ENCODE results near the gene LRRTM2.

The LRRTM2 gene

DNA sequence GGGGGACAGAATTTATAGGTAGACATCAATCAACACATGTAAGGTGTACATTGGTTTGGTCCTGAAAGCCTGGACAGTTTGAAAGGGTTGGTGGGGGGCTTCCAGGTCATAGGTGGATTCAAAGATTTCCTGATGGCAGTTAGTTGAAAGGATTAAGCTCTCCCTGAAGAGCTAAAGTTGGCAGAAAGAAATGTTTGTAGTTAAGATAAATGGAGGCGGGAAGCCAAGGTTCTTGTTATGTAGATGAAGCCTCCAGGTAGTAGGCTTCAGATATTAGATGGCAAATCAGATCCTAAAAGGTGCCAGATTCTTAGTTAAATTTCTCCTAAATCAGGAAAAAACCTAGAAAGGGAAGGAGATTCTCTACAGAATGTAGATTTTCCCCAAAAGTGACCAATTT, 9.0 kb upstream of the LRRTM2 start:
- no peak for DNase-seq (ENCODE audit: low read depth in 3 of 3)

DNA sequence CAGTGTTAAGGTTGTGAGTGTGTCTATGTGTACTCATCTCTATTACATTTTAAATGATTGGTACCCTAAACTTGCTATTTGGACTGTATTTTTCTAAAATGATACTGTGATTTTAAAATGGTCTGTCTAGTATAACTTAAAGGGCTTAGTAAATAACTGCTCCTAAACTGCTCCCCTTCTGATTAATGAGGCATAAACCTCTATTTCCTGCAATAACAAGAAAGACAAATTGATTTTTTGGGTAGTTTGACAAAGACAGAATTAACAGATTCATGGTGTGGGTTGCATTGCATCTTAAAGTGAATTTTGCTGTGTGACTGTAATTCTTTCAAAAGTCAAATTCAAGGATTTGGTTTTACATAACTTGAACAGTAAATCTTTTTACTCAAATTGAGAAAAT, 8.1 kb upstream of the LRRTM2 start:
- no peak for DNase-seq (ENCODE audit: low read depth in 3 of 3)

DNA sequence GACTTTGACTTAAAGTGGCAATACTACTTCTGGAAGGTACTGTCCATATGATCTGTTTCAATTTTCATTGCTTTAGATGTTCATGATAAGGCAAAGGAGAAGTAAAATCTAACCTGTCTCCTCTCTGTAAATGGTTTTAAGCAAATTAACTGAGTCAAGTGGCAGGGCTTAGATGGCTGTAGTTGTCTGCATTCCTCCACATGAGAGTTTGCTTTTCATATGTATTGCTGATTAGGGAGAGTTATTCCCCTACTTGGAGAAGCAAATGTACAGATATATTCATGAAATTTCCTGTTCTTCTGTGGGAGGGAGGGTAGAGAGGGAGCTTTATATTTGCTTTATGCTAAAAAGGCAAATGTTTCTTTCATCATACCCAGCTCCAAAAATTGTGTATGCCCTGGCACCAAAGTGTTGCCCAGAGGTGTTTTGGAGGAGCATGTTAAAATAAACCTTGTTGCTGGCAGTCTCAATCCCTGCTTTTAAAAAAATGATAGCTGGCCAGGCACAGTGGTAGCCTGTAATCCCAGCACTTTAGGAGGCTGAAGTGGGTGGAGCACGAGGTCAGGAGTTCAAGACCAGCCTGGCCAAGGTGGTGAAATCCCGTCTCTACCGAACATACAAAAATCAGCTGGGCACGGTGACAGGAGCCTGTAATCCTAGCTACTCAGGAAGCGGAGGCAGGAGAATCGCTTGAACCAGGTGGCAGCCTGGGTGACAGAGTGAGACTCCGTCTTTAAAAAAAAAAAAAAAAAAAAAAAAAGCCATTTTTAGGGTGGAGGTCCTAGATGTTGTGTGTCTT, 3.5 kb upstream of the LRRTM2 start:
- DNase-seq (ENCODE audit: low read depth in 3 of 3) = no peak

DNA sequence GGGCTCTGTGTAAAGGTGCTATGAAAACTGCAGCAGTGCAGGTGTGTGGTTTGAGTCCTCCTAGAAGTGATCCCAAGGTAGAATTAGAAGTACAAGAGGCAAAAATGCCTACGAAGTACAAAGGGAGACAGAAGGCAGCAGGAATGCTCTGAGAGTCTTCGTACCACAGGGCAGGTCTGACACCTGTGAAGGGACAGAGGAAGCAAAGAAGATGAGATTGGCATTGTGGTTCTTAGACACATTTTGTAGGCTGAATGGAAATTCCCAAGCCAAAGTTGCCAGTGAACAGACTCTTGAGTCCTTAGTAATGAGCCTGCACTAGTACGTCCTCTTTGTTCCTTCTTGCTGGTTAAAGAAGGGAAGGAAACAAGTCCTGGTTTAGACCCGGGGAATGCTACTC, 1.7 kb upstream of the LRRTM2 start:
- no peak for DNase-seq (ENCODE audit: low read depth in 3 of 3)

DNA sequence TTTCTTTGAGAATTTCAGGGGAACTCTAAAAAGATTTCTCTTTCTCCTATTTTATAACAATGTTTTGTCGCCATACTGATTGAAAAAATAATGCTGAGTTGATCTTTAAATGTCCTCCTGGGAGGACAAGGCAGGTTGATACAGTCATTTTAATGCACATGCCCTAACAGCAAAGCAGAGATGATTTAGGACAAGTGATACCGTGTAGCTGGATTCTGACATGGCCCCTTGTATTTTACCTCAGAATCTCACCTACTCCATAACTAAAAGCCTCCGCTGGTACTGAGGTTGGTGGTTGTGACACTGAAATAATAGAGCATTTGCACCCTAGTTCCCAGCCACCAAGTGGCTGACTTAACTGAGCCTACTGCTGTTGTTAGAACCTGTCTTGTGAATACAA, 811 bp upstream of the LRRTM2 start:
- DNase-seq (ENCODE audit: low read depth in 3 of 3) = no peak

DNA sequence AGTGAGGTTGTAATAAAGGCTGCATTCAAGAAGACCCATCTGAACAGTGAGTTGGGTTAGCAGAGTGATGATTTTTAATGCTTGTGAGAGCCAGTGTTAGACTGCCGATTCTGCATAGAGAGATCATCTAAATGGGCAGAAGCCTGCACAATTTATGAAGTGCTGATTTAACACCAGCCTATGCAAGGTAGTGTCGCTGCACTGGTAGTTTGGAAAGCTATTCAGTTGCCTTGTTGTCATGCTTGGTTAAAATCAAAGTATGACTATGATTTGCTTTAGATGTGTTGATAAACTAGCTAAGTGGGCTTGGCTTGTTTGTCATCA, 379 bp upstream of the LRRTM2 start:
- DNase-seq (ENCODE audit: low read depth in 3 of 3) = no peak

DNA sequence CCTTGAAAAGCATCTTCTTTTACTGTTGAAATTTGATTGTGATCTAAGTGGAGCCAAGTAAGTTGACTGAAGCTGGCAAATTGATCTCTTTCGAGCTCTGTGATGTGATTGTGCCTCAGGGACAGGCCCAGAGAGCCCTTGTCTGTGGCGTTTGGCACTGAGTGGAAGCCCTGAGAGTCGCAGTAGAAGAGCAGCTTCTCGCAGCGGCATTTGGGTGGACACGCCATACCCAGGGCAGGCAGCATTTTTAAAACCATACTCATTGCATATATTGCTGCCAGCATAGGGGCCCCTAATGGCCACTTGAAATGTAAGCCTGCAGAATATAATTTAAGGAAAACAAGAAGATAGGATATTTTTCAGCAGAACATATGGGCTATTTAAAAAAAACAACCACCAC, 894 bp downstream of the LRRTM2 start:
- no peak for DNase-seq (ENCODE audit: low read depth in 3 of 3)

DNA sequence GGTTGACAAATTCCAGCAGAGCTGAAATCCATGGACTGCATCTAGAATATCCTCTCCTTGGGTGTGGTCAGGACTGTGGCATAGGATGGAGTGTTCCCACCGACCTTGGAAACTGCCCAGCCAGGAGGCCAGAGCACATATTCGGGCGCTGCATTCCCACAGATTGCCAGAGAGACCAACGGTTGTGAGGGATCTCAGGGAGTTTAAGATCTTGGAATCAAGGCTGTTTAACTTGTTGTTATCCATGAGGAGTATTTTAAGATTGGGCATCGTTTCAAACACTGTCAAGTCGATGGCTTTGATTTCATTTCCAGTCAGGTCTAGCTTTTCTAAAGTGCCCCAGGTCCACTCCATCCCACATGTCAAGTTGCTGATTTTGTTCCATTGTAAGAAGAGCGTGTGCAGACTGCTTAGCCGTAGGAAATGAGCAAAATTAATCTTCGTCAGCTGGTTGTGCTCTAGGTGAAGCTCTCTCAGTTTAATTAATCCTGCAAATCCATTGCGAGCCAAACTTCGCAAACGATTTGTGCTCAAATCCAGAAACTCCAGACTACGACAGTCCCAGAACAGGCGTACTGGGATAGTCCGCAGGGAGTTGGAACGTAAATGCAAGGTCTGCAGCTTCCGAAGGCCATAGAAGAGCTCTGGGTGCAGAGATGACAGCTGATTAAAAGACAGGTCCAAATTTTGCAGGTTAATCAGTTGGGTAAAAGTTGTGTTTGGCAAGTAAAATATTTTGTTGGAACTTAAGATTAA, 1.5 kb downstream of the LRRTM2 start:
- no peak for DNase-seq (ENCODE audit: low read depth in 3 of 3)

DNA sequence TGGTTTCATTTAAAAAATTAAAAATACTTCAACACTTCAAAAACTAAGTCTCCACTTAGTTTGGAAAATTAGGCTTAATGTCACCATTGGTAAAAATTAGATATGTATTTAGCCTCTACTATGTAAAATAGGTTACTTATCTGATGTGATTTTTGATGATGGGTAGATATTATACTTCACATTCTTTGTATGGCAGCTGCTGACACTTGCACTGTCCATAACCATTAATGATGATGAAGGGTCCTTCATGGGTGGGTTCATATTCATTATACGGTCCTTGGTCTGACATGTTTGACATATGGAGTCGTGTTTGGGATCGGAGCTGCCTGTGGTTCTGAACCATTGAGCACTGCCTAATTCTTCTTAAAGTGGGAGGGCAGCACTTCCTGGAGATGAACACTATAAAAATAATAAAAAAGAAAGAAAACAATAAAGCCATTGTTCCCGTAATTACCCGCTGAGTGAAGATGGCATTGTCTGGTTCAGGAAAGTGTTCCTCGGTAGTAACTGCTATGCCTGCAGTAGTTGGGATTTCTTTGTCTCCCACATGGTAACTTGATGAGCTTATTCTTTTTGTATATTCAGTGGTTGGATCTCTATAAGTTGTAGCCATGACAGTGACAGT, 2.2 kb downstream of the LRRTM2 start:
- no peak for DNase-seq (ENCODE audit: low read depth in 3 of 3)

DNA sequence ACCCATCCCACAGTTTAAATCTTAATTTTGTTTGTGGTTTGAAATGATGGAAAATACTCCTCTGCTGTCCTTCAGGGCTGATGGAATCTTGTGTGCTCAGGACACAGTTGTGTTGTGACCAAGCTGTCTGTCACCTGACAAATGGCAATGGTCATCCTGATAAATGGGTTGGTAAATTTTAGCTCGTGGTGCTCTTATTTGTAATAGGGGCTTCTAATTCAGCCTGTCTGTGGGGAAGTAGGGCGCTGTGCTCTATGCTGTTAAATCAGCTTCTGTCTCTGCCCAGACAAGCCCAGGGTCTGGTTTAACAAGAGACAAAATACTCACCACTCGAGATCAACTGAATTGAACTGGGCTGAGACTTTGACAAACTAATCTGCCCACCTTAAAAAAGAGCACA, 4.5 kb downstream of the LRRTM2 start:
- DNase-seq (ENCODE audit: low read depth in 3 of 3) = no peak

DNA sequence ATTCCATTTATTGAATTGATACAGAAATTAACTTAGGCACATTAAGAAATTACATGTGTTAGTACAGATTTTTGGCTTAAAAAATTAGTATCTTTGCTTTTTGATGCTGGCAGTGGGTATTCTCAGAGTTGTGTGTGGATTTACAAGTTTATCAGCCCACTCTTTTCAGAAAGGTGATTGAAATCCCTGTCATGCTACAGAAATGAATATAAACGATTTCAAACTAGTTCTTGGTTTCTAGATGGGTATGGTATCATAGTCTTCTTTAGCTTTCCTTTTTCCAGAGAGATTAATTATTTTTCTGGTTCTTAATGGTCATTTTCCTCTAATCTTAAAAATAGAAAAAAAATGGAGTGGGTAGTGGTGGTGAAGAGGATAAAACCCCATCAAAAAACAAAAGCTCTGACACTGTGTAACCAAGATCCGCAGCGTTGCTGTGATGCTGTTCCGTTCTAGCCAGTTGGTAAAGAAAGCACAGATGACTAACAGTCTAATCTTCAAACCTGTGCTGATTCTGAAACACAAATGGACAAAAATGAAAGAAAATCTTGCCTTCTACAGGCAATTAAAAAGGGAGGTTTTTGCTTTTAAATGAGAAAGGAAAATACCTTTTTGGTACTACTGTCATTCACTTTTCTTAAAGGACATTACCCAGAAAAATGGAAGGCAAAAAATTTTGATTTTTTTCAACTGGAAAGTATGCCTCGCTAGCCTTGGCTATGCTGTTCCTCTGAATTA, 5.2 kb downstream of the LRRTM2 start:
- DNase-seq (ENCODE audit: low read depth in 3 of 3) = no peak

DNA sequence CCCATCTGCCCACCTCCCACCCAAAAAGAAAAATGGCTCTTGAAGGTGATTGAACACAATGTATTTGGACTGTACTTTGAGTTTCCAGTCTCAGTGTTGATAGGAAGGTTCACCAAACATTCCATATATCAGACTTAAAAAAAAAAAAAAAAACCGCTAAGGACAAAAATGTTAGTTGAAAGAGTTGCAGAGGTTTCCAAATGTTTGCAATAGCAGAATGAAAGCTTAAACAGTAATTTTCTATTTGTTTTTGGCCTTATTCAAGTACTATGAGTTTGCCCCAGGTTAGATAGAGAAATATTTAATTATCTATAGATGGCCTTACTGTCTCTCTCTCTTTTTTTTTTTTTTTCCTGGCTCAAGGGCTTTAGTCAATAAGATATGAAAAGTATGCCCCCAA, 6.1 kb downstream of the LRRTM2 start:
- DNase-seq (ENCODE audit: low read depth in 3 of 3) = no peak

DNA sequence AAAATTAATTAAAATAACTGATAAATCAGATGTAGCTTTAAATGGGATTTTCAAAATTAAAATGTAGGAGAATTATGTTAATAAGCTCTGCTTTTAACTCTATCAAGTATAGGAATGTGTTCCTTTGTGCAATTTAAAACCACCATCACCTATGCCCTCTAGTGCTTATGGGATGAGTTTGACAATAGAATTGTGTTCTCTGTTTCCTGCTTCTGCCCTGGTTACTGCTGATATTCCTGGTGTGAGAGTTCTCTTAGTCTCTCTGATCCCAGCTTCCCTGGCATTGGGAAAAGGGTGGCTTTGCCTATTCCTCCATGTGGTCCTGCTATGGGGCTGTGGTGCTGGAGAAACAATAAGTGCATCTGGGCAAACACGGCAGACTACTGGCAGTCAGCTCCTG, 8.1 kb downstream of the LRRTM2 start:
- DNase-seq (ENCODE audit: low read depth in 3 of 3) = no peak

DNA sequence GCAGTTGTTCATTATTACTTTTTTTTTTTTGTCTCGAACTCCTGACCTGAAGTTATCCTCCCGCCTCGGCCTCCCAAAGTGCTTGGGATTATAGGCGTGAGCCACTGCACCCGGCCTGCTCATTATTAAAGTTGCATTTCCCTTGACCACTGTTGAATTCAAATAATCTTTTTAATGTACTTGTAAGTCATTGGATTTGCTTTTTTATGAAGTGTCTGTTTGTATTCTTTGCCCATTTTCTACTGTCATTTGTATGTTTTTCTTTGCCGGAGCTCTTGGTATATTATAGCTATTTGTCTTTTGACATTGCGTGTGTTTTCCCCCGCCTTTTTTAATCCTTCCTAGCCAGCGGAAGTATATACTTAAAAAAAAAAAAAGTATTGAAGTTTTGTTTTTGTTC, 22.0 kb downstream of the LRRTM2 start:
- DNase-seq (ENCODE audit: low read depth in 3 of 3) = no peak

DNA sequence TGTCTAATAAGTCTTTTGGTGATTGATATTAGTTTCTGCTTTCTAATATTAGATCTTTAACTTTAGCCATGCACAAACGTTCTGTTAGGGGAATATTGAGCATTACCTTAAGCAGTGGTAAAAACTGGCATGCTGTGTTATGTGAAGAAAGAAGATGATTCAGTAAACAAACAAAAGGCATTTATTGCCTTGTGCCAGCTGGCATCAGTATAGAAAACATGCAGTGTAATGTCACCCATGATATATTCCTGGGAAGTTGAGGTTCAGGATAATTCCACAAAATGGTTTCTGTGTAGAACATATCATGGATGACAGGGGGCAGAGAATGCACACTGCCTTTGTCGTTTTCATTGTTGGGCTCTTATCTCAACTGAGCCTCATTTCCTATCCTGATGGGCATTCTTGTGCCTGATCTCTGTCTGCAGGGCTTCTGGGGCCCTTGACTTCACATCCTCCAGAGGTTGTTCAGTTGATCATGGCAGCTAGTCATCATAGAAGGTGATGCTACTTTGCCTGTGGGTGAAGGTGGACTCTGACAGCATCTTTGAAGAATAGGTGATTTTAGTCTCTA, 24.2 kb downstream of the LRRTM2 start:
- DNase-seq (ENCODE audit: low read depth in 3 of 3) = no peak

DNA sequence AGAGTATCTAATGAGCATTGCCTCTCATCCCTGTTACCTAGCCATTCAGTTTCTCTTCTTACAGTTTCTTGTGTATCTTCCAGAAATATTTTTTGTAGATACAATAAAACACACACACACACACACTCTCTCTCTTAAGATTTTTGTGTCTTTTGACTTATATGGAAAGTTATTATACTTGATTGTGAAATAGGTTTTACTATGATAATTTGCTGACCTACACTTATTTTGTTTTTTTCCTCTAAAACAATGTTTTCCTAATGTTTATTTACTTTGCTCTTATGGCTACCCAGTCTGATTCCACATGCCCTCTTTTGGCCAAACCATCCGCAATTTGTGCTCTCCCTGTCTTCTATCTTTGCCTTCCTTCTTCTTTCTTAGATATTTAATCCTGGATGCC, 25.3 kb downstream of the LRRTM2 start:
- DNase-seq (ENCODE audit: low read depth in 3 of 3) = no peak

DNA sequence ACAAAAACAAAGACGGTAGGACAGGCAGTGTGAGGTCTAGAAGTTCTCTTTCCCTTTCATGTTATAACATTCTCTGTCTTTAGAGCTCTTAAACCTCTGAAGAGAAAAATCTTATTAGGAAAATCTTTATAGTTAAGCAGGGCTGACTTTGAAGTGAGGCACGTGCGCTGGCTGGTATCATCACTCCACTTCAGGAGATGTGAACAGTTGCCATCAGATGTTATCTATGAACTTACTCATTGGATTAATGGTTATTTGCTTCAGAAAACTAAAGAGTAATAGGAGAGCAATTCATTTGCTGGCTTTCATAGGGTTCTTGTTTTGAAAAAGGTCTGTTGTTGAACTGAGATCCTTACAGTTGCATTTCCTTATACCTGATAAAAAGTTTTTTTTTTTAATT, 25.7 kb downstream of the LRRTM2 start:
- no peak for DNase-seq (ENCODE audit: low read depth in 3 of 3)

DNA sequence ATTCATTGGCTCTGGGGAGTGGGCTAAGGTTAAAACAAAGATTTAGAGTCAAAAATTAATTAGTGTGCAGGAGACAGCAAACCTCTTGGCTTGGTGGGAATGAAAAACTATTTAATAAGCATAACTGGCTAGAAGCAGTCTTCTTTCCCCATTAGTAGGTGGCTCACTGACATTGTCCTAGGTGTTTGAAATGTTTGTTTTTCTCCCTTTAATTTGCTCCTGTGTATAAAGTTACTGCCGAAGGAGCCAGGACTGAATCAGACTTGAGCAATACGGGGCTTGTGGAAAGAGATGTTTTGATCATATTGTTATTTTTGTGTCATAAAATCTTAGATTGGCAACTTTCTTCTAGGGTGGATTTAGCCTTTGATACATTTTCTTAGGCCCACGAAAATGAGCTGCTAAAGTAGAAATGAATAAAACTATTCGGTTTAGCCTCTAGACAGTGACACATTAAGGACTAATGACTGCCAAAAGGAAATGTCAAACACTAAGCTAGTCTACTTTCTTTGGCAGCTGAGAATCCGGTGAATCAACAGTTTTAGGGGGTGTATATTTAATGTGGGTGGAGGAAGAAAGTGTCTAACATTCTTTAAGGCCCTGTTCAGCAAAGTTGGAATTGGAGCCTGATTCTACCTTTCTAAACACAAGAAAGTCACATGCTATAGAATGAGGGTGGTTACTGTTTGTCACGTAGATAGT, 30.2 kb downstream of the LRRTM2 start:
- no peak for DNase-seq (ENCODE audit: low read depth in 3 of 3)

DNA sequence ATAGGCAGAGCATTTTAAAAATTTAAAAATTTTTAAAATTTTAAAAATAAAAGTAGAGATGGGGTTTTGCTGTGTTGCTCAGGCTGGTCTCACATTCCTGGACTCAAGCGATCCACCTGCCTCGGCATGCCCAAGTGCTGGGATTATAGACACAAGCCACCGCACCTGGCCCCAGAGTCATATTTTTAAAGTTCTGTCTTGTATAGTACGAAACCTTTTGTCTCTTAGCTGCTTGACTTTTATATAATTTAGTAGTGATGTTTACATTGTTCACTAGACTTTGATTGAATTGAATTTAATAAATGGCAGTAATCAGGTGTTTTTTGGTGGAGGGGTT, 31.0 kb downstream of the LRRTM2 start:
- no peak for DNase-seq (ENCODE audit: low read depth in 3 of 3)

DNA sequence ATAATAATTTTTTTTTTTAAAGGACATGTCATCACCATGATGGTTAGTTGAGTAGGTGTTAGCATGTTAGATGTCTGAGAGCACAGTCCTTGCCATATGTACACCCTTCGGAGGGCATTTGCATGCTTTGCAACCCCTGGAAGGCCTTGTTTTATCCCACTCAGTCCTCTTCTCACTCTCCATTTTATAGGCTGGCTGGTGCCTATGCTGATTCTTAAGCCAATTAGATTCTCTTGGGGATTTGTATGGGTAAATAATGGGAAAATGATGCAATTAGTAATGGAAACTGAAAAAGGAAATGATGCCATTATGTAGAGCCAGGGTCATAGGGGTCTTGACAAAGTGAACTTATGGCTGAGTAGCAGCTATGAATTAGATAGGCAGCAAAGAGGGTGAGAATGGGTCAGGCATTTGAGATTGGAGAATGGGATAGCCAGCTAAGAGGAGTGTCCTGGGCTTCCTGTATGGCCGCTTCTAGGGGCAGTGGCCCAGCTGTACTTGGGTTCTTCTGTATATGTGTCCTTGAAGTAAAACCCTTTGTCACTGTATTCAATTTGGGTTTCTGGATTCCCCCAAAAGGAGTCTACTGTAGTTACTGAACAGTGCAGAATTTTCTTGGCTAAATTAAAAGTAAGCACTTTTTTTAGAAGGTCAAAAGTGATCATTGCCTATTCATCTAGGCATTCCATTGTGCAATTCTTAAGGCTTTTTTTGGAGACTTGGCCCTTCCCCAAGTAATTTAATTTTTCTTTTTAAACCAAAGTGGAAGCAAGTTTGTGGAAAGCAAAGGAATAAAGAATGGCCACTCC, 31.6 kb downstream of the LRRTM2 start:
- no peak for DNase-seq (ENCODE audit: low read depth in 3 of 3)

DNA sequence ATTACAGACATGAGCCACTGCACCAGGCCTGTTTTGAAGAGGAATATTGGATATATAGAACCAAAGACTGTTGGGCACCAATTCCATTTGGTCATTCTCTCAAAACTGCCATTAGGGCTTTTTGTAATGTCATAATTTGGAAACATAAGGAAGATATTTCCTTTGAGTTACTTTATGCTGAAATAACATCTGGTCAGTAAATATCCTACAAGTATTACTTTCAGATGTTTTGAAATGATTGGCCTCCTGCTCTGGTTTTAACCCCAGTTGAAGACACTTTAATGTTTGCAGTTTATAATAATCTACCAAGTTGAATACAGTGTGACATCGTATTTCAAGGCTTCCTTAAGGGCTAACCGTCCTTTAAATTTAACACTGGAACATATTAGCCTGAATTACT, 33.6 kb downstream of the LRRTM2 start:
- DNase-seq (ENCODE audit: low read depth in 3 of 3) = no peak
